Measurements from ENCODE around the gene TTF1. TPM values are rescaled to one million over a fixed set of nuclear protein-coding genes. Genes with fewer than 3 reads are reported as not detected.
A peak's percentile ranks its signal among the peaks of the same experiment; 100 is the strongest.

Gene TTF1, protein sequence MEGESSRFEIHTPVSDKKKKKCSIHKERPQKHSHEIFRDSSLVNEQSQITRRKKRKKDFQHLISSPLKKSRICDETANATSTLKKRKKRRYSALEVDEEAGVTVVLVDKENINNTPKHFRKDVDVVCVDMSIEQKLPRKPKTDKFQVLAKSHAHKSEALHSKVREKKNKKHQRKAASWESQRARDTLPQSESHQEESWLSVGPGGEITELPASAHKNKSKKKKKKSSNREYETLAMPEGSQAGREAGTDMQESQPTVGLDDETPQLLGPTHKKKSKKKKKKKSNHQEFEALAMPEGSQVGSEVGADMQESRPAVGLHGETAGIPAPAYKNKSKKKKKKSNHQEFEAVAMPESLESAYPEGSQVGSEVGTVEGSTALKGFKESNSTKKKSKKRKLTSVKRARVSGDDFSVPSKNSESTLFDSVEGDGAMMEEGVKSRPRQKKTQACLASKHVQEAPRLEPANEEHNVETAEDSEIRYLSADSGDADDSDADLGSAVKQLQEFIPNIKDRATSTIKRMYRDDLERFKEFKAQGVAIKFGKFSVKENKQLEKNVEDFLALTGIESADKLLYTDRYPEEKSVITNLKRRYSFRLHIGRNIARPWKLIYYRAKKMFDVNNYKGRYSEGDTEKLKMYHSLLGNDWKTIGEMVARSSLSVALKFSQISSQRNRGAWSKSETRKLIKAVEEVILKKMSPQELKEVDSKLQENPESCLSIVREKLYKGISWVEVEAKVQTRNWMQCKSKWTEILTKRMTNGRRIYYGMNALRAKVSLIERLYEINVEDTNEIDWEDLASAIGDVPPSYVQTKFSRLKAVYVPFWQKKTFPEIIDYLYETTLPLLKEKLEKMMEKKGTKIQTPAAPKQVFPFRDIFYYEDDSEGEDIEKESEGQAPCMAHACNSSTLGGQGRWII
- total RNA-seq (2022) (9.7 and 10.5 TPM in 2 replicates), Bru-seq, nascent RNA (percentile 72 among the genes with signal in this experiment), BruChase-seq, experiment 1, labeled RNA remaining after a 6-hour chase (percentile 62 among the genes with signal in this experiment), BruChase-seq, experiment 2, labeled RNA remaining after a 2-hour chase (percentile 63 among the genes with signal in this experiment)
- long read RNA-seq, transcript TTF1-201 (11 exons, 3,052 nt): major isoform, 5 of 16 reads
- long read RNA-seq, partial matches to known transcripts: 6 of 16 reads
- long read RNA-seq, other reads (novel, unspliced or antisense): 5 of 16 reads

DNA sequence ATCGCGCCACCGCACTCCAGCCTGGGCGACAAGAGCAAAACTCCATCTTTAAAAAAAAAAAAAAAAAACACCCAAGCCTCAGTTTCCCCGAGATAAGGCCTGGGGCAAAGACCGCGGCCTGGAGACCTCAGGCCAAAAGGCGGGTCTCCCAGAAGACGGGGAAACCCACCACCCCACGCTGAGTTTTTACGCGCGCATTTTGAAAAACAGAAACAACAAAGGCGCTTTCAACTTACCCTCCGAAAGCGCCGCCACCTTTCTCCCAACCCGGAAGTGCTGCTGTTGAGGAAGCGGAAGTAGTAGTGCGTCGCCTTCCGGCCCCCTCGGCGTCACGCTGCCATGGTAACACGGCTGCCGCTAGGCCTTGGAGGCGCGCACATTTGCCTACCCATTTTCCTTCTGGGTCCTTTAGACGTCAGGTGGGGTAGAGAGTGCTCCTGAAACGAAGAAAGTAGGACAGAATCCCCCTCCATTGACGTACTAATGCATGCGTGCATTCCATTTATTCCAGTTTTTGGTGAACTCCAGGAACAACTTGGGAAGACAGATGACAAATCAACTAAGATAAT, at the start of gene TTF1:
TTF1 (minus strand) TSS at position 287 of the 569 bp plus-strand sequence. CDS start 4,019 bp downstream, outside the sequence.
- Mint-ChIP-seq H3K4me3 (ENCODE audit: low read depth, unreplicated experiment) (peak within 1 kb of the TSS; percentile 81), H3K4me1 (ENCODE audit: low read depth, unreplicated experiment) (peaks cover 28% of the 10 kb centered on the region), H3K27me3 (ENCODE audit: unreplicated experiment) (no peaks in the 10 kb centered on the region), H3K27ac (ENCODE audit: unreplicated experiment) (peak within 1 kb of the TSS; percentile 86), H3K9me3 (ENCODE audit: low read depth, unreplicated experiment) (no peaks in the 10 kb centered on the region), H3K36me3 (ENCODE audit: insufficient read depth, unreplicated experiment) (peaks cover 22% of the 10 kb centered on the region)
- DNase-seq: peak; percentile 83
- TF ChIP-seq, protein P1, sequence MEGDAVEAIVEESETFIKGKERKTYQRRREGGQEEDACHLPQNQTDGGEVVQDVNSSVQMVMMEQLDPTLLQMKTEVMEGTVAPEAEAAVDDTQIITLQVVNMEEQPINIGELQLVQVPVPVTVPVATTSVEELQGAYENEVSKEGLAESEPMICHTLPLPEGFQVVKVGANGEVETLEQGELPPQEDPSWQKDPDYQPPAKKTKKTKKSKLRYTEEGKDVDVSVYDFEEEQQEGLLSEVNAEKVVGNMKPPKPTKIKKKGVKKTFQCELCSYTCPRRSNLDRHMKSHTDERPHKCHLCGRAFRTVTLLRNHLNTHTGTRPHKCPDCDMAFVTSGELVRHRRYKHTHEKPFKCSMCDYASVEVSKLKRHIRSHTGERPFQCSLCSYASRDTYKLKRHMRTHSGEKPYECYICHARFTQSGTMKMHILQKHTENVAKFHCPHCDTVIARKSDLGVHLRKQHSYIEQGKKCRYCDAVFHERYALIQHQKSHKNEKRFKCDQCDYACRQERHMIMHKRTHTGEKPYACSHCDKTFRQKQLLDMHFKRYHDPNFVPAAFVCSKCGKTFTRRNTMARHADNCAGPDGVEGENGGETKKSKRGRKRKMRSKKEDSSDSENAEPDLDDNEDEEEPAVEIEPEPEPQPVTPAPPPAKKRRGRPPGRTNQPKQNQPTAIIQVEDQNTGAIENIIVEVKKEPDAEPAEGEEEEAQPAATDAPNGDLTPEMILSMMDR (IDR thresholded peaks at IDR 0.05; ENCODE audit: unreplicated experiment): no peak
- intact Hi-C loops (cut with micrococcal nuclease; ENCODE audit: unreplicated experiment): no loop called here
- no TSS peak for BruUV-seq (replicated peaks)
- CTCF ChIA-PET: no interaction called here

DNA sequence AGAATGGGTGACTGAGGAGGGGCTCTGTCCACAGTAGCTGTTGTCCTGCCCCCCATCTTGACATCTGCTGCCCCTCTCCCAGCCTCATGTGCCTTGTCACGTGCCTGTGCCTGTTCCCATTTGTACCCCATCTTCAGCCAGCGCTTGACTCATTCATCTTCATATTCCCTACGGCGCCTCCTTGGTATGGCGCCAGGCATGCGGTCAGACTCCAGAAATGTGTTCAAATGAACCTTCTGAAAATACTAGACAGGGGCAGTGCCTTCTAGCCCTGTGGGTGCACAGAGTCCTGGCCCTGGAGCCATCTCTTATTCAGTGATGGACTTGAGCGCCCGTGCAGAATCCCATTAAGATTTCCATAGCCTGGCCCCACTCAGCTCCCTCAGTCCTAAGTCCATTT, 49.6 kb upstream of the TTF1 start:
- CTCF ChIA-PET: interaction anchor here (0.7 kb wide), 2 partner anchors 19 to 42 kb away, joined by 3 to 5 read pairs; no protein-coding TSS in a partner anchor
- Mint-ChIP-seq H3K27me3 (ENCODE audit: unreplicated experiment) (peaks cover 53% of the 10 kb centered on the region), H3K27ac (ENCODE audit: unreplicated experiment) (no peak overlapping the region), H3K9me3 (ENCODE audit: low read depth, unreplicated experiment) (no peaks in the 10 kb centered on the region), H3K4me3 (ENCODE audit: low read depth, unreplicated experiment) (no peak overlapping the region), H3K36me3 (ENCODE audit: insufficient read depth, unreplicated experiment) (no peaks in the 10 kb centered on the region), H3K4me1 (ENCODE audit: low read depth, unreplicated experiment) (no peaks in the 10 kb centered on the region)
- no TSS peak for BruUV-seq (replicated peaks)
- intact Hi-C loops (cut with micrococcal nuclease; ENCODE audit: unreplicated experiment): no loop called here
- no peak for DNase-seq
- TF ChIP-seq, protein P1 (IDR thresholded peaks at IDR 0.05; ENCODE audit: unreplicated experiment): no peak

DNA sequence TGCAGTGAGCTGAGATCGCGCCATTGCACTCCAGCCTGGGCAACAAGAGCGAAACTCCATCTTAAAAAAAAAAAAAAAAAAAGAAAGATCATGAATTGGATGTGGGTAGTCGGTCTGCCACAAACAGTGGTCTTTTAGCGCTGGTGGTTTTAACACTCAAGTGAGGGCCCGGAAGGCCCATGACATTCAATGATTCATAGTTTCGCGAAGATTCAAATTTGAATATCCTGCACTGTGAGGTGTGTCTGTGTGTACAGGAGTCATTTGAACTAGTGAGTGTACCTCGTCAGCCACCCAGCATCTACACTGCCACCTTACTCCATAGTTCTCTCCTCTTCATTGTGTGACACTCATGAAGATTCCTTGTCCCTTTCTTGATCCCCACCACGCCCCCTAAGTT, 44.6 kb upstream of the TTF1 start:
- no TSS peak for BruUV-seq (replicated peaks)
- DNase-seq: no peak
- Mint-ChIP-seq H3K4me1 (ENCODE audit: low read depth, unreplicated experiment) (no peaks in the 10 kb centered on the region), H3K9me3 (ENCODE audit: low read depth, unreplicated experiment) (no peaks in the 10 kb centered on the region), H3K27me3 (ENCODE audit: unreplicated experiment) (peaks cover 71% of the 10 kb centered on the region), H3K36me3 (ENCODE audit: insufficient read depth, unreplicated experiment) (no peaks in the 10 kb centered on the region), H3K4me3 (ENCODE audit: low read depth, unreplicated experiment) (no peak overlapping the region), H3K27ac (ENCODE audit: unreplicated experiment) (no peak overlapping the region)
- CTCF ChIA-PET: no interaction called here
- TF ChIP-seq, protein P1 (IDR thresholded peaks at IDR 0.05; ENCODE audit: unreplicated experiment): no peak
- intact Hi-C loops (cut with micrococcal nuclease; ENCODE audit: unreplicated experiment): no loop called here

DNA sequence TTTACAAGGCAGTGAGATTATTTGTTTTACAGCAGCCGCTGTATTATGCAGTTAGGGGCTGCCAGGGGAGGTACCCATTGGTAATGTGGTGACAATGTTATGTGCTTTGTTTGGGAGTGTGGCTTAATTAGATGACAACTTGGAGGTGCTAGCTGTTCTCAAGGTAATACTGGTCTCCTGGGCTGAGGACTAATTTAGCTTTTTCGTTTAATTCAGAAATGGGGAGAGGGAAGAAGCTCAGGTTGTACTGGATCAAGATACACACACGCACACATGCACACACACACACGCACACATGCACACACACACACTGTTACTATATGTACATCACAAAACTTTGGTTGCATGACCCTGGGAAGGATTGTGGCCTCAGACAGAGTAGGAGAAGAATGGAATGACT, 41.3 kb upstream of the TTF1 start:
- no peak overlapping the region for H3K4me3 Mint-ChIP-seq (ENCODE audit: low read depth, unreplicated experiment)
- H3K27ac Mint-ChIP-seq (ENCODE audit: unreplicated experiment): no peak overlapping the region
- no peak for DNase-seq
- no peaks in the 10 kb centered on the region for H3K4me1 Mint-ChIP-seq (ENCODE audit: low read depth, unreplicated experiment)
- H3K9me3 Mint-ChIP-seq (ENCODE audit: low read depth, unreplicated experiment): no peaks in the 10 kb centered on the region
- CTCF ChIA-PET: interaction anchor here (0.5 kb wide), 1 partner anchor 15 kb away, joined by 3 read pairs; no protein-coding TSS in a partner anchor
- no TSS peak for BruUV-seq (replicated peaks)
- no peaks in the 10 kb centered on the region for H3K36me3 Mint-ChIP-seq (ENCODE audit: insufficient read depth, unreplicated experiment)
- H3K27me3 Mint-ChIP-seq (ENCODE audit: unreplicated experiment): peaks cover 55% of the 10 kb centered on the region
- intact Hi-C loops (cut with micrococcal nuclease; ENCODE audit: unreplicated experiment): no loop called here
- TF ChIP-seq, protein P1 (IDR thresholded peaks at IDR 0.05; ENCODE audit: unreplicated experiment): no peak
